ENCODE data around the gene PLA2G6.
"Not testable (repeated sequence)": the region's sequence is repeated elsewhere in the genome, so short reads cannot be mapped to it uniquely, and the experiment has no call there.

PLA2G6 gene

GRCh38 chr22:38120359-38121110, 61.1 kb downstream of the PLA2G6 start:
- Histone ChIP-seq H3K9me3 (ENCODE audit: control insufficient read depth, low read length) (no peaks in the 10 kb centered on the region), H3K27ac (no peak overlapping the region), H3K4me1 (no peaks in the 10 kb centered on the region), H3K4me3 (ENCODE audit: low read depth, low read length) (no peak overlapping the region), H3K4me2 (ENCODE audit: low read length) (no peak overlapping the region), H3K79me2 (no peaks in the 10 kb centered on the region), H3K36me3 (ENCODE audit: control insufficient read depth, insufficient read depth, low read length) (no peaks in the 10 kb centered on the region), H3K27me3 (ENCODE audit: control insufficient read depth, insufficient read depth, low read length) (no peaks in the 10 kb centered on the region), H2AFZ (no peak overlapping the region), H3K9ac (no peak overlapping the region)
- no peak for TF ChIP-seq CTCF (IDR thresholded peaks at IDR 0.05)

GRCh38 chr22:38118747-38119146, 62.9 kb downstream of the PLA2G6 start:
- H3K9ac ChIP-seq; H3K79me2 ChIP-seq; H3K4me2 ChIP-seq (ENCODE audit: low read length); H3K4me3 ChIP-seq (ENCODE audit: low read depth, low read length); H3K9me3 ChIP-seq (ENCODE audit: control insufficient read depth, low read length); H3K27ac ChIP-seq; H2AFZ ChIP-seq; H3K27me3 ChIP-seq (ENCODE audit: control insufficient read depth, insufficient read depth, low read length); H3K36me3 ChIP-seq (ENCODE audit: control insufficient read depth, insufficient read depth, low read length); H3K4me1 ChIP-seq: not testable (repeated sequence)

GRCh38 chr22:38118182-38118581, 63.4 kb downstream of the PLA2G6 start:
- Histone ChIP-seq H3K9me3 (ENCODE audit: control insufficient read depth, low read length) (no peaks in the 10 kb centered on the region), H3K4me2 (ENCODE audit: low read length) (no peak overlapping the region)
- TF ChIP-seq CTCF (IDR thresholded peaks at IDR 0.05) = no peak

GRCh38 chr22:38117556-38117955, 64.1 kb downstream of the PLA2G6 start:
- not testable (repeated sequence) for H3K9ac ChIP-seq; H3K4me3 ChIP-seq (ENCODE audit: low read depth, low read length); H3K27ac ChIP-seq; H3K4me2 ChIP-seq (ENCODE audit: low read length); H3K79me2 ChIP-seq; H3K4me1 ChIP-seq; H3K36me3 ChIP-seq (ENCODE audit: control insufficient read depth, insufficient read depth, low read length); H3K27me3 ChIP-seq (ENCODE audit: control insufficient read depth, insufficient read depth, low read length); H3K9me3 ChIP-seq (ENCODE audit: control insufficient read depth, low read length); H2AFZ ChIP-seq

More at GRCh38 chr22:38118182-38118581, 63.4 kb downstream of the PLA2G6 start:
- no peak overlapping the region for H3K4me3 ChIP-seq (ENCODE audit: low read depth, low read length)
- no peaks in the 10 kb centered on the region for H3K79me2 ChIP-seq
- no peaks in the 10 kb centered on the region for H3K27me3 ChIP-seq (ENCODE audit: control insufficient read depth, insufficient read depth, low read length)
- H3K4me1 ChIP-seq = no peaks in the 10 kb centered on the region
- H3K36me3 ChIP-seq (ENCODE audit: control insufficient read depth, insufficient read depth, low read length) = no peaks in the 10 kb centered on the region
- H3K9ac ChIP-seq = no peak overlapping the region
- no peak overlapping the region for H2AFZ ChIP-seq
- H3K27ac ChIP-seq = no peak overlapping the region

- no peaks in the 10 kb centered on the region for H3K79me2 ChIP-seq
- no peaks in the 10 kb centered on the region for H3K9me3 ChIP-seq (ENCODE audit: control insufficient read depth, low read length)
- no peak overlapping the region for H2AFZ ChIP-seq
- no peak for TF ChIP-seq CTCF (IDR thresholded peaks at IDR 0.05)
- no peaks in the 10 kb centered on the region for H3K4me1 ChIP-seq
- no peak overlapping the region for H3K4me3 ChIP-seq (ENCODE audit: low read depth, low read length)
- H3K27me3 ChIP-seq (ENCODE audit: control insufficient read depth, insufficient read depth, low read length) = no peaks in the 10 kb centered on the region
- no peak overlapping the region for H3K4me2 ChIP-seq (ENCODE audit: low read length)
- no peak overlapping the region for H3K9ac ChIP-seq
- no peak overlapping the region for H3K27ac ChIP-seq
- H3K36me3 ChIP-seq (ENCODE audit: control insufficient read depth, insufficient read depth, low read length) = no peaks in the 10 kb centered on the region
These were observed 66.0 kb downstream of the PLA2G6 start for GRCh38 chr22:38115423-38116205.
